Peyer's patch (tissue), 4 donors: ENCODE measurements around the gene RAB11FIP4.

ENCODE experiments used
- POLR2A ChIP-seq, 2 donors: fragments of 450-650 bp; IDR thresholded peaks; one replicate each; pipeline ENCODE4 v1.5.1; 2017; ENCODE audit warnings: antibody characterized with exemption in 2 of 2, mild to moderate bottlenecking in 2 of 2, moderate library complexity in 2 of 2
- TF ChIP-seq, protein P1 (sequence below), 6 experiments: fragments of 450-650 bp in 4 of 6; fragments of 200-600 bp in 2 of 6; sonication (generic) in 1 of 6; IDR thresholded peaks; one replicate each; pipeline ENCODE4 v1.5.1; 2017 to 2019; ENCODE audit warnings: antibody characterized with exemption in 6 of 6, mild to moderate bottlenecking in 3 of 6, moderate library complexity in 1 of 6

DNA sequence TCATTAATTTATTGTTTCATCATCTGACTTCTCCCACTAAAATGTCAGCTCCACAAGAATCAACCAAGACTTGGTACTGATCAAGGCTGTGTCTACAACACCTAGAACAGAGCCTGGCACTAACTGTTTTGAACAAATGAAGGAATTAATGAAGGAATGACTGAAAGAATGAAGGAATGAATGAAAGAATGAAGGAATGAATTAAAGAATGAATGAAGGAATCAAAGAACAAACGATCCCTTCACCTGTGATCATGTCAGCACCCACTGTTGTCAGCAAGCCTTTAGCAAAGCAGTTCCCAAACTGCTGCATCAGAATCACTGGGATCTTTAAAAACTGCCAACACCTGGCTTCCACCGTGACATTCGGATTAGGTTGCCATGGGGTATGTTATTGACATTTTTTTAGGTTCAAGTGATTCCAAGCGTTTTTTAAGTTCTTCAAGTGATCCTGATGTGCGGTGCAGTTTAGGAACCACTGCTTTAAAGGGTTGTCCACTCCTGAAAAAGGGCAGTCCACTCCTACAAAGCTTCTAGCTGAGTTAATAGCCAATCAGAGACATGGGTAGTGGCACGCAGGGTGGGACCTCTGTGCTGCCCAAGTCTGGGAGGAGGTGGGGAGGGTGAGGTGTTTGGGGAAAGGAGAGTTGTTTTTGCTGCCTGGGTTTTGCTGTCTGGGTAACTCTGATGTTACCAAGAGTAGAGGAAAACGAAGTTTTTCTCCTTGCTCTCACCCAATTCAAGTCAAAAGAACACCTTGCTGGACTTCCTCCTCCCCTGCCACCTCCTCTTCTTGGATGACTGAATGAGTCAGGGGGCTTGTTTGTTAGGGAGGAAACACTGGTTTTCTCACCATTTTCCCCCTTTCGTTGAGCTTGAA, 89.7 kb downstream of the RAB11FIP4 start:
- TF ChIP-seq, protein P1, sequence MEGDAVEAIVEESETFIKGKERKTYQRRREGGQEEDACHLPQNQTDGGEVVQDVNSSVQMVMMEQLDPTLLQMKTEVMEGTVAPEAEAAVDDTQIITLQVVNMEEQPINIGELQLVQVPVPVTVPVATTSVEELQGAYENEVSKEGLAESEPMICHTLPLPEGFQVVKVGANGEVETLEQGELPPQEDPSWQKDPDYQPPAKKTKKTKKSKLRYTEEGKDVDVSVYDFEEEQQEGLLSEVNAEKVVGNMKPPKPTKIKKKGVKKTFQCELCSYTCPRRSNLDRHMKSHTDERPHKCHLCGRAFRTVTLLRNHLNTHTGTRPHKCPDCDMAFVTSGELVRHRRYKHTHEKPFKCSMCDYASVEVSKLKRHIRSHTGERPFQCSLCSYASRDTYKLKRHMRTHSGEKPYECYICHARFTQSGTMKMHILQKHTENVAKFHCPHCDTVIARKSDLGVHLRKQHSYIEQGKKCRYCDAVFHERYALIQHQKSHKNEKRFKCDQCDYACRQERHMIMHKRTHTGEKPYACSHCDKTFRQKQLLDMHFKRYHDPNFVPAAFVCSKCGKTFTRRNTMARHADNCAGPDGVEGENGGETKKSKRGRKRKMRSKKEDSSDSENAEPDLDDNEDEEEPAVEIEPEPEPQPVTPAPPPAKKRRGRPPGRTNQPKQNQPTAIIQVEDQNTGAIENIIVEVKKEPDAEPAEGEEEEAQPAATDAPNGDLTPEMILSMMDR (IDR thresholded peaks at IDR 0.05), result no peak
- TF ChIP-seq POLR2A (IDR thresholded peaks at IDR 0.05), result no peak
